Islet of Langerhans (tissue), 1 donor: ENCODE measurements around the gene ZNF764.
"Not testable (repeated sequence)": the region's sequence is repeated elsewhere in the genome, so short reads cannot be mapped to it uniquely, and the experiment has no call there.

Experiments
- FAIRE-seq: peaks from one replicate; lab custom pipeline; 2011; peaks lifted over from hg19 to GRCh38; lab: Jason Lieb, UNC

The ZNF764 gene

DNA sequence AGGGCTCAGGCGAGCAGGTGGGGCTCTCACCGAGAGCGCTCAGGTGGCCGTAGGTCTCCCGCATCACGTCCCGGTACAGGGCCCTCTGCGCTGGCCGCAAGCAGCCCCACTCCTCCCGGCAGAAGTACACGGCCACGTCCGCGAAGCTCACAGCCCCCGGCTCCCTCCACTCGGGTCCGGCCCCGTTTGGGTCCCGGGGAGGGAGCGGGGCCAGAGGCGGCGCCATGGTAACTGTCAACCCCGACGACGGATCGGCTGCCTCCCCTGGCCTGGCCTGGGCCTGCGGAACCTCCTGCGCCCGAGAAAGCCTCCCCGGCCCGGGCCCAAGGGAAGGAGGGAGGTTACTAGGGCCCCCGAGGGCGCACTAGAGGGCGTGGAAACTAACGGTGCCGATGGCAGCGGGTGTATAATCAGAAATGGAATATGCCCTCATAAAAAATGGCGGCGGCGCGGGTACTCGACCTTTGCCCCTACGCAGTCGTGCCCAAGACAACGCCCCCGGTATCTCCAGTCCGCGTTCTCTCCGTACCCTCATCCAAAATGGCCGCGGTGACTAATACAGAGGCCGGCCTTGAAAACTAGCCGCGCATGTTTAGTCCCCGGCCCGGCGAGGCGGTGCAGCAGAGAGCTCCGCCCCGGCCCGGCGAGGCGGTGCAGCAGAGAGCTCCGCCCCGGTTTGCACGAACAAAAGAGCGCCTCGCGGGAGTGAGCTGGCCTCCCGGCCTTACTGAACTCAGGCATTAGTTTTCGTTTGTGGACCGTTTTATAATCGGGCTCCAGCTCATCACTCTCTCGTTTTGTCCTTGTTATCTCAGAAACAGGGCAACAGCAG, at the start of gene ZNF764:
TSS of gene ZNF764 (minus strand) at position 418 of the 832 bp plus-strand sequence. CDS start at position 226, 192 bp downstream.
- FAIRE-seq, result peak; percentile 33

DNA sequence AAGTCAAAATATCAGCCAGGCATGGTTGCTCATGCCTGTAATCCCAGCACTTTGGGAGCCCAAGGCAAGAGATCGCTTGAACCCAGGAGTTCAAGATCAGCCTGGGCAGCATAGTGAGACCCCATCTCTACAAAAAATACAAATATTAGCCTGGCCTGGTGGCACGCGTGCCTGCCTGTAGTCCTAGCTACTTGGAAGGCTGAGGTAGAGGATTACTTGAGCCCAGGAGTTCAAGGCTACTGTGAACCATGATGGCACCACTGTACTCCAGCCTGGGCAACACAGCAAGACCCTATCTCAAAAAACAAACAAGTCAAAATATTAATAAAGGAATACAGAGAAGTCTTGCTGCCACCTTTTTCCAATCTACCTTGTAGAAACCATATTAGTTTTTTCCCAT, 47.8 kb upstream of the ZNF764 start:
- no peak for FAIRE-seq

DNA sequence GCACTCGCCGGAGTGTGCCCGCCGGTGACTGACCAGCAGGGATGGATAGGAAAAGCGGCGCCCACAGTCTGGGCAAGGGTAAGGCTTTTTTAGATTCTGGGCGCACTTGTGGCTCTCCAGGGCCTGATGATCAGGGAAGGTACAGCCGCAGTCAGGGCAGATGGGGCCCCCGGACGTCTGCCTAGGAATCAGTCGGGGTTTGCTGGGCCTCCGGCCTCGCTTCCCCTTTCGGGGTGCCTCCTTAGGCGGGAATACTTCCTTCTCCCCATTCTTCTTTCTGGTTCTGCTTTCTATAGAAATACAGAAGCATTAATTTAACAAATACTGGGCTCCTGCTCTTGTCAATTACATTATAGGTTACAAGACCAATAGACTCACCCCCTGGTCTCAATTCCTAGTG, 47.0 kb upstream of the ZNF764 start:
- FAIRE-seq, result no peak

DNA sequence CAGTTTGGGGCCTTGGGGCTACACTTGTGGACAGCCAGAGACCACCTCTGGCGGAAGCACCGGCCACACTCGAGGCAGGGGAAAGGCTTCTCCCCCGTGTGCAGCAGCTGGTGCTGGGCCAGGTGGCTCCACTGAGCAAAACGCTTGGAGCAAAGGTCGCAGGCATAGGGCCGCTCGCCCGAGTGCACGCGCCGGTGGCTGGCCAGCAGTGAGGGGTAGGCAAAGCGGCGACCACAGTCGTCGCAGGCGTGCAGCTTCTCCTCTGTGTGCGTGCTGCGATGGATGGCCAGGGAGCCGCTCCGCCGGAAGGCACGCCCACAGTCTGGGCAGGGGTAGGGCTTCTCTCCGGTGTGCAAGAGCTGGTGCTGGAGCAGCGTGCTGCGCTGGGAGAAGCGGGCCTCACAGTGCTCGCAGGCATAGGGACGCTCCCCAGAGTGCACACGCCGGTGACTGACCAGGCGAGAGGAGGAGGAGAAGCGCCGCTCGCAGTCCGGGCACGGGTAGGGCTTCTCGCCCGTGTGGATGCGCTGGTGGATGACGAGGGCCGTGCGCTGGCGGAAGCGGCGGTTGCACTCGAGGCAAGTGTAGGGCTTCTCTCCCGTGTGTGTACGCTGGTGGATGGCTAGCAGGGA, 46.3 kb upstream of the ZNF764 start:
- FAIRE-seq, result no peak

DNA sequence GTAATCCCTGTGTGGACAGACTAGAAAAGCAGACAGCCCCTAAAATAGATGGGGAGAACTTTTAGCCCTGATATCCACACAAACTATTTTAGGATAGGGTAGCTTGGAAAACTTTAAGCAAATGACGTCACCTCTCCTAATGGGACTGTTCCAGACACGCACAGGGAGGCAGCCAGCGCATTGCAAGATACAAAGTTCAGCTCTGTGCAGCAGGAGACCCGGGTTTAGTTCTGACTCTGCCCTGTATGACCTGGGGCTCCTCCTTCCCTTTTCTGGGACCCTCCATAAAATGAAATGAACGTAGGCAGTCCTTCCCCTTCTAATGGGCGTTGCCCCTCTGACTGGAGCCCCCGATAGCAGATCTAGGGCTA, 45.8 kb upstream of the ZNF764 start:
- FAIRE-seq, result no peak

DNA sequence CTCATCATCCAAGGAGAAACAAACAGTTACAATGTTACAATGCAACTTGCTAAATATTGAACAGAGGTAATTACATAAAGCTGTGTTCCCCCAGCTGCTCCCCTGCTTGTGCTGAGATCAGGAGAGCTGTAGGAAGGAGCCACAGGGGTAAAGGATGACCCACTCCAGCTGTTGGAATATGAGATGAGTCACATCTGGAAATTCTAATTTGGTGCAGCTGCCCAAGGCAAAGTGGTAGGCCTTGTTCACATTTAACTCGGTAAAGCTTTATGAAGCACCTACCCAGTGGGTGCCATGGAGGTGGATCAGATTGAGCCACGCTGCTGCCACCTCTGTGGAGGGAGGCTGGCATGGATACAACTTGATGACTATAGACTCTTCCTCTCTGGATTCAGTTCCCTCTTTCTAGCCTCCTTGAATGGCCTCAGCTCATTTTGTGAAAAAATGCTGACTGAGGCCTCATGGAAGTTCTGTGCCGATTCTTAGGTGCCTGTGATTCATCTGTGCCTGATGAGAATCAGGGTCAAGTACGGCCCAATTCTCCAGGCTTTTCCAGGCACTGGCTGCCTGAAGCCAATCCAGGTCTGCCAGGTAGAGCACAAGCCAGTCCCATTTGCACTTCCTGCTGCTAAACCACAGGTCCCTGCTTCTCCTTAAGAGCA, 44.6 kb upstream of the ZNF764 start:
- FAIRE-seq, result no peak

DNA sequence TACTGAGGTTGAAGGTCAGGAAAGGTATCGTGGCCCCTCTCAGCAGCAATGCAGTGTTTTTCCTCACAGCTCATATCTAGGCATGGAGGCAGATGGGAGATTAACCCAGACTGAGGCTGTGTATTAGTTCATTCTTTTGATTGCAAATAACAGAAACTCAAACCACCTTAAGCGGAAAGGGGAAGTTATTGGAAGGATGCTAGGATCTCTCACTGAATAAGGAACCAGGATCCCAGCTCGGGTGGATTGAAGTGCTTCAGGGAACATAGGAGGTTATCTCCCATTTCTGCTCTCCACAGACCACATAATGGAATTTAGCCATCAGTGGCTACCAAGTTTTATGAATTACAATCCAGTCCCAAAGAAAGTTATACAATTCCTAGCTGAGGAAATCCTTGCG, 43.8 kb upstream of the ZNF764 start:
- no peak for FAIRE-seq

DNA sequence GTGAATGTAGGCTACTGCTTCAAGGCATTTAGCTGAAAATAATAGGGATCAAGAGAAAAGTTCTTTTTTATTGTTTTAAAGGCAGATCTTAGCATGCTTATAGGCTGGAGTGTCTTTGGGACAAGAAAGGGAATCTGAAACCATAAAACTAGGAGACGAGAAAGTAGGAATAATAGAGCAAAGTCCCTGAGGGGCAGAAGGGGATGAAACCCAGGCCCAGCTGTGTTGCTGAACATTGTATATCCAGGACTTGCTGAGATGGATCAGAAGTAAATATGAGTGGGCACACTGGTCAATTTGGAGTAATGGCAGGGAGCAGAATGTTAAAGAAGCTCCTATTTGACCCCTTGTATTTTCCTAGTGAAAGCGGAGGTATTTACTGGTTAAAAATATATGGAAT, 42.8 kb upstream of the ZNF764 start:
- no peak for FAIRE-seq

DNA sequence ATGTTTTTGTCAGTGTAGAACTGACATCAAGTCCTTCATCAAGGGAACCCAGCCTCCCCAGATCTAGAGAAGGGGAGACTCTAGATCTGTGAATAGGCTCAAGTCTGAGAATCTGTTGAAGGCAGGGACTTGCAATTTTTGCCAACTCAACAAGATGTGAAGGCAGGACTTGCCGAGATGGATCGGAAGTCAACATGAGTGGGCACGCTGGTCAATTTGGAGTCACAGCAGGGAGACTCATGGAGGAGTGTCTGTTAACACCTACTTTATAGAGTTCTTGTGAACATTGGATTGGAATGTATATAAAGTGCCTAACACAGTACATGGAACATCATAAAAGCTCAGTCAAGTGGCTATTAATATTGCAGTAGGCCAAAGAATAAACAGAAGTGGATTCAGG, 42.0 kb upstream of the ZNF764 start:
- FAIRE-seq, result no peak

DNA sequence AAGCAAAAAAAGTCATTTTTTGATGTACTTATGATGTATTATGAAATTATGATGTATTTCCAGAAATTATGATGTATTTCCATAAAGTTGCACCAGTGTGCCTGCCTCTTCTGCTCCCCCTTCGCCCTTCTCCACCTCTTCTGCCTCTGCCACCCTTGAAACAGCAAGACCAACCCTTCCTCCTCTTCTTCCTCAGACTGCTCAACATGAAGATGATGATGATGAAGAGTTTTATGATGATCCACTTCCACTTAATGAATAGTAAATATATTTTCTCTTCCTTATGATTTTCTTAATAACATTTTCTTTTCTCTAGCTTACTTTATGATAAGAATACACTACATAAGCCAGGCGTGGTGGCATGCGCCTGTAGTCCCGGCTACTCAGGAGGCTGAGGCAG, 34.7 kb upstream of the ZNF764 start:
- FAIRE-seq, result no peak

DNA sequence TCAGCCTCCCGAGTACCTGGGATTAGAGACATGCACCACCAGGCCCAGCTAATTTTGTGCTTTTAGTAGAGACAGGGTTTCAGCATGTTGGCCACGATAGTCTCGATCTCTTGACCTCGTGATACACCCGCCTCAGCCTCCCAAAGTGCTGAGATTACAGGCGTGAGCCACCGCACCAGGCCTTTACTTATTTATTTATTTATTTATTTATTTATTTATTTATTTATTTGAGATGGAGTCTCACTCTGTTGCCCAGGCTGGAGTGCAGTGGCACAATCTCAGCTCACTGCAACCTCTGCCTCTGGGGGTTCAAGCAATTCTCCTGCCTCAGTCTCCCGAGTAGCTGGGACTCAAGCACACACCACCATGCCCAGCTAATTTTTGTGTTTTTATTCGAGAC, 32.7 kb upstream of the ZNF764 start:
- FAIRE-seq, result not testable (repeated sequence)

DNA sequence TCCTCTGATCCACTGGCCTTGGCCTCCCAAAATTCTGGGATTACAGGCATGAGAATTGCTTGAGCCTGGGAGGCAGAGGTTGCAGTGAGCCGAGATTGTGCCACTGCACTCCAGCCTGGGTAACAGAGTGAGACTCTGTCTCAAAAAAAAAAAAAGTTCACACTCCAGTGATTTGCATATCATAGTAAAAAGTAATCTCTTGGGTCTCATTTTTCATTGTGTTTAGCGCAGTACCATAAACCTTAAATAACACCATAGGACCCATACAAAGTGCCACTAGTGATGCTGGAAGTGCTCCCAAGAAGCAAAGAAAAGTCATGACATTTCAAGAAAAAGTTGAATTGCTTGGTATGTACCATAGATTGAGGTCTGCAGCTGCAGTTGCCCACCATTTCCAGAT, 31.4 kb upstream of the ZNF764 start:
- FAIRE-seq, result not testable (repeated sequence)

DNA sequence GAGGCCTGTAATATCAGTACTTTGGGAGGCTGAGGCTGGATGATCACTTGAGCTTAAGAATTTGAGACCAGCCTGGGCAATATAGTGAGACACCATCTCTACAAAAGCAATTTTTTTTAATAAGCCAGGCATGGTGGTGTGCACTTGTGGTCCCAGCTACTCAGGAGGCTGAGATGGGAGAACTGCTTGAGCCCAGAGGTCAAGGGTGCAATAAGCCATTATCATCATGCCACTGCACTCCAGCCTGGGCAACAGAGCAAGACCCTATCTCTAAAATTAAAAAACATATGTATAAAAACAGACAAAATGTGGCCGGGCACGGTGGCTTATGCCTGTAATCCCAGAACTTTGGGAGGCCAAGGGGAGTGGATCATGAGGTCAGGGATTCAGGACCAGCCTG, 30.5 kb upstream of the ZNF764 start:
- no peak for FAIRE-seq

DNA sequence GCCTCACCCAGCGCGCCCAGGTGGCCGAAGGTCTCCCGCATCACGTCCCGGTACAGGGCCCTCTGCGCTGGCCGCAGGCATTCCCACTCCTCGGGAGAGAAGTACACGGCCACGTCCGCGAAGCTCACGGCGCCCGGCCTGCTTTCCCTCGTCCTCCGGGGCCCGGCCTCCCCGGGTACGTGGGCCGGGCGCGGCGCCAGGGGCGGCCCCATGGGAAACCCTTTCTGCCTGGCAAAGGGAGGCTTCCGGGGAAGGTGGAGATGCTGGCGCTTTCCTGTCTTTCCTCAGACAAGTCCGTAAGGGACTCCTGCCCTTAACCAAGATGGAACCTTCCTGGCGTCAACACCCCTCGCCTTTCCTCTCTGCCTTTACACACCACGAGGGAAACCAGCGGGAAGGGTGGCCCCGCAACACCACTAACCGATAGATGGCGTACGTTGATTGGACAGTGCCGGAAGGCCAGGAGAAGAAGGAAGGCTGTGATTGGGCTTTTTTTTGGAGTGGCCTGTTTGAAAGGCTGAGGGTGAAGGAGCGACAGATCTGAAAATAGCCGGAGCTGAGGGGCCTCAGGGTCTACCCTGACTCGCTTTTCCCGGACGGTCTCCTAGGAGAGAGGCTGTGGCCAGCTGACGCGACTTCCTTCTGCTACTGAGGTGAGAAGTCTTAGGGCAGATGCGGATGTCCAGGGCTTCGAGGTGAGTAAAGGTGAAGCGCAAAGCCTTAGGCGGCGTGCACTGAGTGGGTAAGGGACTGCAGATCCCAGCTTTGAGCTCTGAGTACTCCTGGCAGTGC, 27.4 kb upstream of the ZNF764 start, which contains the start of gene ZNF785:
TSS of gene ZNF785 (minus strand) at position 298 of the 792 bp plus-strand sequence. CDS start at position 212, 86 bp downstream.
- peak; percentile 96 for FAIRE-seq

DNA sequence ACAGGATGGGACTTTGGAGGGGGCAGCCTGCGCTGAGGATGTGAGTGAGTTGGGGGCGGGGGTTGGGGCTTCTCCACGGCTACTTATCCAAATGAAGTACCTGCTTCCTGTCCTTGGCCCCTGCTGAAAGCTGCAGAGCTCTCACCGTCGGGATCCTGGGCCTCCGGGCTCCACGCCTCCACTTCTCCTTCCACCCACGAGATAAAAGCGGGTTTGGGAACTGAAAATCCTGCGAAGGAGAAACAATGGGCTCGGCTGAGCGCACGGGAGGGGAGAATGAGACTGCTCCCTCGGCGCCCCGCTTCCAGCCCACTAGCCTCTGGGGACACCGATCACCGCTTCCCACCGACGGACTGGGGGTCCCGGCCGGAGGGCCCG, 26.8 kb upstream of the ZNF764 start:
- FAIRE-seq, result no peak

DNA sequence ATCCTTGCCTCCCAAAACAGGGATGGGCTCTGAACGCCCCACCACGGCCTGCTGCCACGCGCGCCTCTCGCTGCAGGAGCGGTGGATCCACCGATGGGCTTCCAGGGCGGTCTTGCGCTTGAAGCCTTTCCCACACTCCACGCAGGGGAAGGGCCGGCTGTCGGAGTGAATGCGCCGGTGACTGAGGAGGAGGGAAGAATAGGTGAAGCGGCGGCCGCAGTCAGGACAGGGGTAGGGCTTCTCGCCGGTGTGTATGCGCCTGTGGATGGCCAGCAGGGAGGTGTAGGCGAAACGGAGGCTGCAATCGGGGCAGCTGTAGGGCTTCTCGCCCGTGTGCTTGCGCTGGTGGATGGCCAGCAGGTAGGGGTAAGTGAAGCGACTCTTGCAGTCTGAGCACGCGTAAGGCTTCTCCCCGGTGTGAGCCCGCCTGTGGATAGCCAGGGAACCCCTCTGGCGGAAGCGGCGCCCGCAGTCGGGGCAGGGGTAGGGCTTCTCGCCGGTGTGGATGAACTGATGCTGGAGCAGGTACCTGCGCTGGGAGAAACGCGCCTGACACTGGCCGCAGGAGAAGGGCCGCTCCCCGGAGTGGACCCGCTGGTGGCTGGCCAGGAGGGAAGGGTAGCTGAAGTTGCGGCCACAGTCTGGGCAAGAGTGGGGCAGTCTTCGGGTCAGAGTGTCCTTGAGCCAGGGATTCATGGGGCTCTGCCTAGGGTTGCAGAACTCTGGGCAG, 24.6 kb upstream of the ZNF764 start:
- no peak for FAIRE-seq

DNA sequence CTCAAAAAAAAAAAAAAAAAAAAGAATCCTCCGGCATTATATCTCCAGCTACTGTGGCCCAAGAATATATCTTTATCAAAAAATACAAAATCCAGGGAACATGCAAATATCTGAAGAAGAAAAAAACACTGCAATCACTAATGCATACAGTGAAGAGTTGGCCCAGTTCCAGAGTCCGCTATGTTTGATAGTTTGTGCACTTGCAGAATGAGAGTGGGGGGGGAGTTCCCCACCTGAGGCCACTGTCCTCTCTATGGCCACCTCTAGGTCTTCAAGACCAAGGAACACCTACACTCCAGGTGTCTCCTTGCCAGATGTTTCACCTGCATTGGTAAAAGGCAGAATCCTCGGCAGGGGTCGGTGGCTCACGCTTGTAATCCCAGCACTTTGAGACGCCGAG, 23.3 kb upstream of the ZNF764 start:
- FAIRE-seq, result no peak

DNA sequence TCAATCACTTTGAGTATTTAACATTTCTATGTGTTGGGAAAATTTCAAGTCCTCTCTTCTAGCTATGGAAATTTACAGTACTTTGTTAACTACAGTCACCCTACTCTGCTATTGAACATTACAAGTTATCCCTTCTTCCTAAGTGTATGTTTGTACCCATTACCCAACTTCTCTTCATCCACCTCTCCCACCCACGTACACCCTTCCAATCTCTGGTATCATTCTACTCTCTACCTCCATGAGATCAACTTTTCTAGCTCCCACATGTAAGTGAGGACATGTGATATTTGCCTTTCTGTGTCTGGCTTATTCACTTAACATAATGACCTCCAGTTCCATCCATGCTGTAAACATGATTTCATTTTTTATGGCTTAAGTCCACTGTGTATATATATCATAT, 16.5 kb upstream of the ZNF764 start:
- no peak for FAIRE-seq

DNA sequence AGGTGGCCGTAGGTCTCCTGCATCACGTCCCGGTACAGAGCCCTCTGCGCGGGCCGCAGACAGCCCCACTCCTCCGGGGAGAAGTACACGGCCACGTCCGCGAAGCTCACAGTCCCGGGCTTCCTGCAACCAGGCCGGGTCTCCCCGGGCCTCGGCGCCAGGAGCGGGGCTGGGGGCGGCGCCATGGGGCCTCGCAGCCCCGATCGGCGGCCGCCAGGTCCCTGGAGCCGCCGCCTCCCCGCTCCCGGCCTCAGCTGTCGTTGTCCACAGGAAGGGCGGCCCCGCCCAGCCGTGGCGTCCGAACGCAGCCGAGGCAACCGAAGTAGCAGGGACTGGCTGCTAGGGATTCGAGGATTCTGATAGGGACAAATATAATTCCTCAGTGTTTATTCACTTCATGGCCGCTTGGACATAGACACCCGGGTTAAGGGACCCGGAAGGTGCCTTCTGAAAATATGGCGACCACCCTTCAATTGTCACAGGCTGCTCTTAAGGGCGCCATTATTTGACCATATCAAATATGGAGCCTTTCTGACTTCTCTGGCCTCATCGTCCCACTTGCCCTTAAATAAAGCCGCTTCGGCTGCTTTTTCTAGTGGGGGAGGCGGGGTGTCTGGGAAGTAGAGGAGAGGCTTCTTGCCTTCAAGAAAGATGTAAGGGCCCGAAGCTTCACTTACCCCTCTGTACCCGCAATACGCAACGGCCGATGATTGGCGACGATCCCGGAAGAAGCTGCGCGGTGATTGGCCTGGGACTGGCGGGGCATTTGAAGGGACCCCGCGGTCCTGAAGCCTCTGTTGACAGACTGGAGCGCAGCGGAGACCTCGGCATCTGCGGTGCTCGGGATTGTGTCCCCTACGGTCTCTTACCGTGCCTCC, 13.5 kb upstream of the ZNF764 start, which contains the start of gene ZNF688:
TSS of gene ZNF688 (minus strand) at position 270 of the 878 bp plus-strand sequence. CDS start at position 185, 85 bp downstream.
- peak; percentile 78 for FAIRE-seq

DNA sequence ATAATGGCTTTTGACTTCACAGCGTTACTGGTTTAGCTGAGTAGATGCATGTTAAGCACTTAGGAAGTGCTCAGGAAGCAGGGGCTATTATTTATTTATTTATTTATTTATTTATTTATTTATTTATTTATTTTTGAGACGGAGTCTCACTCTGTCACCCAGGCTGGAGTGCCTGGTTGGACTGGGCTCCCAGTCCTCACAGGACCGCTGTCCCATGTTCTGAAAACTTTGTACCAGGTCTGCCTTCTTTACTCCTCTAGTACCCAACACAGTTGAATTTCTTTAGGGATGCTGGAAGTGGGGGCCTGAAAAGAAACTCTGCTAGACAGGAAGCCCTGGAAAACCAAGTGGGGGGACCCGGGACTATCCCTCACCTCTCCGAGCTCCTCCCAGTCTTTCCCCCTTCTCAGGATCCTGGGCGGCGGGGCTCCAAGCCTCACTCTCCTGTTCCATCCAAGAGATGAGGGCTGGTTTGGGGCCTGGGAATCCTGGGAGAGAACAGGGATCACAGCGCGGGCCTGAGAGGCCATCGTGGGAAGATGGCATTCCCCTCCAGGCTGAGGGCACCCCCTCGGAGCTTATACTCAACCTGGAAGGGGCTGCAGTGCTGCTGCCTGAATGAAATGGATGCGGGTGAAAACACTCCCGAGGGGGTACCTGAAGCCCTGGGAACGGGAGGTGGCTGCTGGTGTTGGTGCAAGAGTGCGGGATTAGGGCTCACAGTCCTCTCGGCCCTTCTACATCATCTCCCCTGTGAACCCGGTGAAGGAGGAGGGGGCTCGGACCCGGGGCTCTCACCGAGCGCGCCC, 12.7 kb upstream of the ZNF764 start:
- FAIRE-seq, result no peak
